SKM-1 treated with dmso at 0.1 percent for 144 hours (cell line): ENCODE data around the gene CEP152.

Experiments
- DNase-seq: peaks from one replicate; lab custom pipeline; 2025; ENCODE audit not compliant: unreplicated experiment; lab: John Stamatoyannopoulos, UW

Gene CEP152

GRCh38 chr15:48774484-48774883 lies 36.4 kb downstream of the CEP152 start:
- DNase-seq, result no peak

- DNase-seq, result no peak
These were observed 44.7 kb downstream of the CEP152 start for GRCh38 chr15:48766196-48766595.

DNA sequence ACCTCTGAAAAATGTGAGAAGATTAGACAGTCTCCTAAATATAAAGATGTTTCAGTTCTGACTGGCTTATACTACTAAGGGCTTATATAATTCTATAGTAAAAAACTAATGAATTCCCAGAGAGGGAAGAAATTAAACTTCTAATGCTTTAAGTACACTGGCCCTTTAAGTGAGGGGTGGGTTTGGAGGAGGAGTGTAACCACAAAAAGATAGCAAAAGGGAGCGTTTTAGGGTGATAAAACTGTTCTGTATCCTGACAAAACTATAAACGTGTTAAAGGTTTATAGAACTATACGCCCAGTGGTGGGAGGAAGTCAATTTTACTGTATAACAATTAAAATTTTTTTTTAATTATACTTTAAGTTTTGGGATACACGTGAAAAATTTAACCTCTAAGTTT lies 45.8 kb downstream of the CEP152 start:
- DNase-seq, result no peak

- no peak for DNase-seq
These were observed 49.3 kb downstream of the CEP152 start for GRCh38 chr15:48761393-48762158.

- DNase-seq, result no peak
These were observed 50.9 kb downstream of the CEP152 start for GRCh38 chr15:48759921-48760320.

DNA sequence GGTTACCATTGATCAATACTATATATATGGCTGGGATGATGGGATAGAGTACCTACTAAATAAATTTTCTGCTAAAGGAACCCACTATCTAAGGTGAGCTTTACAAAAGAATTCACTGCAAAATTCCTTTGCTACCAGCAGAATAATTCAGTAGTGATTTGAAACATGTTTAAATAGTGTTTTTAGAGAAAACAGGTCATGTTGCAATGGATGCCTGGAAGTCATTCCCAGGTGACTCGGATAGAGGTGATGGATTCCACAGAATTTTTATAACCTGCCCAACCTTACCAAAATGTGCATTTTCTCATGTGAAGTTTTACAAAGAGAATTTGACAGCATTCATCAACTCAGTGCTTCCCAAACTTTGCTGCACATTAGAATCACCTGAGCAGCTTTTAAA lies 53.2 kb downstream of the CEP152 start:
- no peak for DNase-seq

DNA sequence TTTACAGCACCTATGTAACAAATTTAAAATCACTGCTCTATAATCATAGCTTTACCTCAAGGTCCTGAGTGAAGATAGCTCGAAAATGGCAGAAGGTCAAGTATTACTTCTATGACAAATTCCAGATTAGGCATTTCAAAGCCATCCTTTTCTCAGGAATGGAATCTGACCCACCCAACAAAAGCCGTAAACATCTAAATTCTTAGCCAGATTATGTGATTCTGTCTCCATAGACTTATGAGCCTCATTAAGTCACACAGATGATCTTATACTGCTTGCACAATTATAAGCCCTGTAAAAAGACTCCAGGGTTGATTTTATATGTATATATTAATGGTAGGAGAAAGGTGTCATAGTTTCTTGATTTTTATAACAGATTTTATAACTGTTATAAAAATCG lies 56.9 kb downstream of the CEP152 start:
- DNase-seq, result no peak

GRCh38 chr15:48751595-48751994 lies 59.3 kb downstream of the CEP152 start:
- DNase-seq, result no peak

DNA sequence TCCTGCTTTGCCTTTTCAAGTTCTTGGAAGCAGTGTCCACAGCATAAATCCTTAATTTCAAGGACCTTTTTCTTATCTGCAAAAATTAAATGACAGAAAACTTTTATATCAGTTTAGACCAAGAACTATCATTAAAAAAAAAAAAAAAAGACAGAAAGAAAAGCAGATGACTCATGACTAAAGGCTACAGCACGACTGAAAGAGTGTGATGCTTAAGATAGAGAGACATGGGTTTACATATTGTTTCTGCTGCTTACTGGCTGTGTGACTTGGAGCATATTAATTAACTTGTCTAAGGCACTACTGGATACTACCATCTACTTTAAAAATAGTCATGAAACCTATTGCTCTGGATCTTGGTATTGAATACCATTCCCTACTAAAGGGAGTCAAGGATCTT lies 62.3 kb downstream of the CEP152 start:
- DNase-seq, result no peak

GRCh38 chr15:48733615-48734014 lies 77.3 kb downstream of the CEP152 start:
- no peak for DNase-seq

DNA sequence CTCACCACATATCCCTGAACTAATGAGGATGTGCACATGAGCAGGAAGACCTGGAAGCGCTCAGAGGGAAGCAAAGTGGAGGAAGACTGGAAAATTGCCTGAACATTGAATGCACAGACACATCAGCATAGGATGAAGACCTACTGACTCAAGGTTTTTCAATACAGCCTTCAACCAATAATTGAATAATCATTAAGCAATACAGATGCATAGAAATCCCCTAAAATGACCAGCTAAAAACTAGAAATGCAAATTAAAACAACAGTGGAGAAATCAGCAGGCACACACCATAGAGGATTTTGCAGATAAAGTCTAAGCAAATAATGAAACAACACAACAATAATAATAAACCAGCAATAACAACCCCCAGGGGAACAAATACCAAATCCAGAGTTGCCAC lies 80.4 kb downstream of the CEP152 start:
- no peak for DNase-seq

GRCh38 chr15:48723969-48724368 lies 86.9 kb downstream of the CEP152 start:
- DNase-seq, result no peak

DNA sequence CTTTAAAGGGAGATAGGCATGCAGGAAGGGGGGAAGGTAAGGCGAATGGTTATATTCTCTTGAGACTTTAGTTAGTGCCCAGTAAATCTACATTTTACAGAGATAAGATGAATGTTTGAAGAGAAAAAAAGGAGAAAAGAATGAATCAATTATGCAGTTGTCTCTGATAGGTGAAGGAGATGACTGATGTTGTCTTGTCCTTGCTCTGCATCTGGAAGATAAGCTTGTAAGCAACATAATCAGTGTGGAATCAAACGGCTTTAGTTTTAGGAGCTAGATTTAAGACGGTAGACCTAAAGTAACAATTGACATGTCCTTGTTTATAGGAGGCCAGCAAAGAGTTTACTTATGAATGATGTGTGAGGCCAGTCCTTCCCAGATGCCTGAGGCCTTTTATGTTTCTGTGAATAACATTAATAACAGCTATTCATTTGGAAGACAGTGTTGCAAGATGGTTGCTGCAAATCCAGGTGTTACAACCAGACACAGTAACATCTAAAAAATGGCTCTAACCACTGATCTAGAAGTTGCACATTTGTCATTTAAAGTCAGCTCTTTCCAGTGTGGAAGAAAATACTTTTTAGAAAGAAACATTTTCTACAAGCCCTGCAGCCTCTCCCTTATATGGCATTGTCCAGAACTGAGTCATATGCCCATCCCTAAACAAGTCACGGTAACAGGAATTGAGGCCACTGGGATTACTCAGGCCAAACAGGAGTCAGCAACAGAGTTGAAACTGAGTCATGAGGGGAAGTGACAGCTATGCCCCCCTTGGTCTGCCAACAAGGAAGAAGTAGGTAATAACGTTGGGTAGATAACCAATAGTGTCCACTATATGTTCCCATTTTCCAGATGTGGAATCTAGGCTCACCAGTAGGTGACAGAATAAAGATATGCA lies 87.9 kb downstream of the CEP152 start:
- no peak for DNase-seq

DNA sequence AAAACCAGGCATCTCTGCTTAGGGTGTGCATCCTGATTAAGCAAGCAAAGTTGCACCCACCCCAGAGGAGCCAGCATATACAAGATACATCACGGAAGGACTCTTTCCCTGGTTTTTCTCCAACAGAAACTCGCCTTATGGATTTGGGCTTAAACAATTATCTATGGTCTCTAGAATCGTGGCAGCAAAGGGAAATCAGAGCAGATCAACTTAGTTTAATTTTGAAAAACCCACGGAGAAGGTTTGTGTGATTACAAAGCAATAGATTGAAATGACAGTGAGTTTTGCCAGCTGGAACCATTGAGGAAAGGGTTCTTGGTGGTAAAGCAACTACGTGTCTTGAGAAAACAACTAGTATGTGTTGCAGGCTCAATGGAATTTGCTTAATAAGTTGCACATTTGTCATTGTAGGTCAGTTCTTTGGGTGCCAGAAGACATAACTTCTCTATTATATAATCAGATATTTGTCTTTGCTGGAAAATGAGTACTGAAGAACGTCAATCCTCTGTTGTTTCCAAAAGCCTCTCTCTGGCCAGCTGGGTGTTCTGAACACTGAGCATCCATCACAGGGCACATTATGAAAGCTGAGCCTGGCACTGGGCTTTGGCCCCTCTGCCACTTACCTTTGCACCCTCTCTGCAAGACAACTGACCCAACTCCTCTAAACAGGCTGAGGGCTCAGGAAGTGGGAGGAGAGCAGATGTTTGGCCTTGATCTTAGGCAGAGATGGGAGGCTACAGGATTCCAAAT lies 89.6 kb downstream of the CEP152 start:
- DNase-seq, result no peak

GRCh38 chr15:48720646-48721045 lies 90.2 kb downstream of the CEP152 start:
- no peak for DNase-seq

GRCh38 chr15:48719668-48720067 lies 91.2 kb downstream of the CEP152 start:
- DNase-seq, result no peak

GRCh38 chr15:48718646-48719045 lies 92.2 kb downstream of the CEP152 start:
- no peak for DNase-seq

- no peak for DNase-seq
These were observed 93.4 kb downstream of the CEP152 start for GRCh38 chr15:48717458-48717857.

- DNase-seq, result no peak
These were observed 98.3 kb downstream of the CEP152 start for GRCh38 chr15:48712546-48712945.

GRCh38 chr15:48710952-48711495 lies 99.8 kb downstream of the CEP152 start:
- DNase-seq, result no peak

DNA sequence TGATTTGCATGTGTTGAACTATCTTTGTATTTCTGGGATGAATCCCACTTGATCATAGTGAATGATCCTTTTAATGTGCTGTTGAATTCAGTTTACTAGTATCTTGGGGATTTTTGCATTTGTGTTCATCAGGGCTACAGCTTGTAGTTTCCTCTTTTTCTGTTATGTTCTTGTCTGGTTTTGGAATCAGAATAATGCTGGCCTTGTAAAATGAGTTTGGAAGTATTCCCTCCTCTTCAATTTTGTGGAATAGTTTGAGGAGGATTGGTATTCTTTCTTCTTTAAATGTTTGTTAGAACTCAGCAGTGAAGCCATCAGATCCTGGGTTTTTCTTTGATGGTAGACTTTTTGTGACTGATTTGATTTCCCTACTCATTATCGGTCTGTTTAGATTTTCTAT lies 102.2 kb downstream of the CEP152 start:
- no peak for DNase-seq
